GM12801 (cell line): ENCODE data around the gene COX7A2.

Source experiments
- TF ChIP-seq, protein P1 (sequence below): IDR thresholded peaks from one replicate; pipeline ENCODE4 v1.5.1; 2011; ENCODE audit warnings: control low read depth; ENCODE audit not compliant: insufficient read length; ENCODE audit errors: extremely low read depth

Gene COX7A2

DNA sequence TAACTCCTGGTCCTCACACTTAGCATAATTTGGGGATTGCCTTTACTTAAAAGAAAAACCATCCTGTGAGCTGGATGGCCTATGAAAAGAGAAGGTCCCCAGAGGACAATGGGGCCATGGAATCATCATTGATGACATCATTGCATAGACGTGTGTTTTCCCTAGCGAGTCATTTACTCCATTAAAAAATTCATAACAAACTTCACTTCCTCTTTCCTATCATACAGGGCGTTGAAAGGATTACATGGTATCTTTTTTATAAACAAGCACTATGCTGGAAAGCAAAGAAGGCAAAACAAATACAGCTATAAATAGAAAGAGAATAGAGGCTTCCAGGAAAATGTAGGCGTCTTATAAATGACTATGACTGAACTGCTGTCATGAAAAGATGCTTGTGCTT is 26.4 kb downstream of the COX7A2 start:
- TF ChIP-seq, protein P1, sequence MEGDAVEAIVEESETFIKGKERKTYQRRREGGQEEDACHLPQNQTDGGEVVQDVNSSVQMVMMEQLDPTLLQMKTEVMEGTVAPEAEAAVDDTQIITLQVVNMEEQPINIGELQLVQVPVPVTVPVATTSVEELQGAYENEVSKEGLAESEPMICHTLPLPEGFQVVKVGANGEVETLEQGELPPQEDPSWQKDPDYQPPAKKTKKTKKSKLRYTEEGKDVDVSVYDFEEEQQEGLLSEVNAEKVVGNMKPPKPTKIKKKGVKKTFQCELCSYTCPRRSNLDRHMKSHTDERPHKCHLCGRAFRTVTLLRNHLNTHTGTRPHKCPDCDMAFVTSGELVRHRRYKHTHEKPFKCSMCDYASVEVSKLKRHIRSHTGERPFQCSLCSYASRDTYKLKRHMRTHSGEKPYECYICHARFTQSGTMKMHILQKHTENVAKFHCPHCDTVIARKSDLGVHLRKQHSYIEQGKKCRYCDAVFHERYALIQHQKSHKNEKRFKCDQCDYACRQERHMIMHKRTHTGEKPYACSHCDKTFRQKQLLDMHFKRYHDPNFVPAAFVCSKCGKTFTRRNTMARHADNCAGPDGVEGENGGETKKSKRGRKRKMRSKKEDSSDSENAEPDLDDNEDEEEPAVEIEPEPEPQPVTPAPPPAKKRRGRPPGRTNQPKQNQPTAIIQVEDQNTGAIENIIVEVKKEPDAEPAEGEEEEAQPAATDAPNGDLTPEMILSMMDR, result no peak

DNA sequence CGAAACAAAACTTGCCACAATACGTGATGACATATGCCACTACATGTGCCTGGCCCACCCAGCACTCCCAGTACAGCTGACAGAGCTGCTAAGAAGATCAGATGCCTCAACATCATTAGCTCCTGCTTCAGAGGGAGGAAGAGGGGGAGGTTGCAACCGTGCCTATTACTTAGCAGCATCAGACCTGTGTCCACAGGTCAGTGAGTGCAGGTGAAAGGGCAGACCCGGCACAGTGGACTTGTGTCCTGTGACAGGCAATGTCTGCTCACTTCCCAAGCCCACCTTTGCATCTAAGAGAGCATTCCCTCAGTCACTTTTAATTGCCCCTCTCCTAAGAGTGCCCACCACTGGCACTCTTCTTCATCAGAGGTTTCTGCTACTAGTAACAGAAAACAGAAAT is 28.3 kb downstream of the COX7A2 start:
- TF ChIP-seq, protein P1, result no peak

DNA sequence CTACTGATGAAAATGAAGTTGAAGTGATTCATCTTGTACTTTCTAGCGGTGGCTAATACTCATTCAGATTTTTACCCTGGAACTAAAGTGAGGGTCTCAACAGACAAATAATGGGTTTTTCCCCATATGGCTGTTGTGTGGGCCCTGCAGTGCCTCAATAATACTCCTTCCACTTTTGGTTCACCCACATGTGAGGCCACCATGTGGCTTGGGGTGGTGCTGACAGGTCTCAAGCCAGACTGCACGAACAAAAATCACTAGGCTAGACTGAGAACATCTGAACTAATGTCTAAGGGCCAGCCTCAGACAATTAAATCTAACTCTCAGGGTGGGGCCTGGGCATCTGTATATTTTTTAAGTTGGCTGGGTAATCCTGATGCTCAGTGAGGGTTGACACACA is 29.9 kb downstream of the COX7A2 start:
- TF ChIP-seq, protein P1, result no peak

DNA sequence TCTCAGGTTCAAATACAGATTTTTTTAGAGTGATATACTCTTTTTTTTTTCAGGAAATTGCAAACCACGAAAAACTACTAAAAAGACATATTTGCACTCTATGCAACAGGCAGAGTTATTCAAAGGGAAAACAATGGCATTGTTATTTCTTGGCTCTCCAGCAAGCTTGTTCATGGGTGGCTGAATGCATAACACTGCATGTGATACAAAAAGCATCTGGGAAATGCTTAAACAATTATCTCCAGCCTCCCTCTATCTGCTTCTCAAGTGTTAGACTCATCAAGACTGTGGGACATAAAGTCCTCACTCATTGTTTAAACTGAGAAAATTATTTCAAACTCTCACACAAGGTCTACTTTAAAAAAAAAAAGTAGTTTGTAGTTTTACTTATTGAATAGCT is 30.5 kb downstream of the COX7A2 start:
- TF ChIP-seq, protein P1, result no peak

DNA sequence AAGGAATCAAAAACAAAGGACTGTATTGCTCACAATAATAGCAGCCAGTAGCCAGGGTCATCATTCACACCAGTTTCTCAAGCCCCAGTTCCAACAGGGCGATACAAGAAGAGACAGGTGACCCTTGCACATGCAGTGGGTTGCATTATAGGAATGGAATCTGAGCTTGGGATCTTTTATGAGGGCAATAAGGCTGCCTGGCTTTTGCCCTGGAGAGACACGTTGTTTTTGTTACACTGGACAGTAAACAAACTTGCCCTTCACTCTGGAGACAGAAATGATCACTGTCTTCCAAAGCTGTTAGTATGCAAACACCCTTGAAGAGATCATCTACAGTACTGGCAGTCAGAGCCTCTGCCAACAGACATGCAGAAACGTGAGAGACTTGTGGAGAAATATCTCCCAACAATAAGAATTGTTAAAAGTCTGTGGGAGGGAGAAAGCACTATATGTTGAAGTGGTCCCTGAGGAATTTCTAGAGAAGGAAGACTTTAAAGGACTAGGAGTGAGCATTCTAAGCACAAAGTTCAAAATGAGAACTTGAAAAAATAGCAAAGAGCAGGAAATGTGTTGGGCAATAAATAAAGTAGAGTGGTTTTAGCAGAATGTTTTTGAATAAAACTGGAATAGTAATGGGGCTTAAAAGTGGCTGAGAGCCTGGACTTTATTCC is 31.5 kb downstream of the COX7A2 start:
- TF ChIP-seq, protein P1, result no peak

DNA sequence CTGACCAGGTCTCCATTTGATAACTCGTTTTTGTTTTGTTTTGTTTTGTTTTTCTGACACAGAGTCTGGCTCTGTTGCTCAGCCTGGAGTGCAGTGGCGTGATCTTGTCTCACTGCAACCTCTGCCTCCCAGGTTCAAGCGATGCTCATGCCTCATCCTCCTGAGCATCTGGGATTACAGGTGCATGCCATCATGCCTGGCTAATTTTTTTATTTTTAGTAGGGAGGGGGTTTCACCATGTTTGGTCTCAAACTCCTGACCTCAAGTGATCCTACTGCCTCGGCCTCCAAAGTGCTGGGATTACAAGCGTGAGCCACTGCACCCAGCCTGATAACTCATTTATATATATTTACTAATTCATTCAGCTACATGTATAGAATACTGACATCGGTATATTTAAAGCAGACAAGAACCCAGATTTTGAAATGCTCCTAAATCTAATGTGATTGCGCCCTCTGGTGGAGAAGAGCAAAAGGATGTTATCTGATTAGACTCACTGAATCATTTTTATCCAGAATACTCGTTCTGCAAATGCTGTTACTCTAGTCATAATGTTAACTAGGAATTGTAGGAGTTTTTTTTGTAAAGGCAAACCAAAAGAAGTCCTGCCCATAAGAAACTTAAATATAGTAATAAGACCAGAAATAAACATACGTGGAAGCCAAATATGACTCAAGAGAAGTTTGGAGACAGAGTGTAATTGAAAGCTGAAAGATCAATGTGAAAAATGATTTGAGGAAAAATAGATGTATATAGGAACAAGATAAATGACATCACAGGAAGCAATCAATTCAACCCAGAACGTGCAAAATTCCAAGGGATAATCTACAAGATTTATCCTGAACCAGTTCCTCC is 32.5 kb downstream of the COX7A2 start:
- TF ChIP-seq, protein P1, result no peak

DNA sequence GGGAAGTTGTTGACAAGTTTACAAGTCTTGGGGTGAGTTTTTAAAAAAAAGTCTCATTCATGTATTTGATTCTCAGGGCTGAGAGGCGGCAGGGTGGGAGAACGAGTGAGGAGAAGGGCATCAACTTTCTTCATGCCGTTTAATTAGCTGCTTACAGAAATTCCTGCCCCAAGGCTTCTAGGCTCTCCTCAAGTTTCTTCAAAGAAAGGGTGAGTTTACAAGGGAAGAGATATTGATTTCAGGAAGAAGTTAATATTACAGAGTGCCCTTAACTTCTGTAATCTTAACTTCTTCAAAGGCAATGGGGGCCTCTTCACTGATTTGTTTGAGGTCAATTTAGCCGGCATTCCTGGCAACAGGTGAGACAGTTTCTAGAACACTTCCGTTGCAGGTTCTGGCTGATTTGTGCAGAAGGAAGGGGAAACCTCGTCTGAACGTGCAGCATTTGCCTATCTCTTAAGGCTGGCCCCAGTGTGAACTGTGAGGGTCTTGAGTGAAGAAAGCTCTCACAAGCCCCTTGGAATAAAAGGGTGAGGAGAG is 34.3 kb downstream of the COX7A2 start:
- TF ChIP-seq, protein P1, result no peak
